ENCODE measurements around the gene PLCL2. TPM values are rescaled to one million over a fixed set of nuclear protein-coding genes. Genes with fewer than 3 reads are reported as not detected.

PLCL2 gene
- total RNA-seq, 1 donor from 2014 or later, result 0.85 TPM

- Mint-ChIP-seq H3K36me3 (ENCODE audit: low read depth) (no peaks in the 10 kb centered on the region), H3K4me3 (ENCODE audit: unreplicated experiment) (no peak overlapping the region), H3K9me3 (ENCODE audit: low read depth) (peaks cover 15% of the 10 kb centered on the region), H3K27ac (ENCODE audit: unreplicated experiment) (no peak overlapping the region), H3K27me3 (ENCODE audit: low read depth) (no peaks in the 10 kb centered on the region), H3K4me1 (ENCODE audit: low read depth) (peaks cover 2% of the 10 kb centered on the region)
- DNase-seq (ENCODE audit: low spot score), result no peak
- TF ChIP-seq CTCF (IDR thresholded peaks at IDR 0.05), result no peak
Observed at GRCh38 chr3:17045705-17046104, 160.9 kb downstream of the PLCL2 start.

GRCh38 chr3:17046623-17047022 is 161.9 kb downstream of the PLCL2 start:
- H3K4me3 Mint-ChIP-seq (ENCODE audit: unreplicated experiment), result no peak overlapping the region
- no peaks in the 10 kb centered on the region for H3K36me3 Mint-ChIP-seq (ENCODE audit: low read depth)
- no peak for DNase-seq (ENCODE audit: low spot score)
- H3K4me1 Mint-ChIP-seq (ENCODE audit: low read depth), result no peaks in the 10 kb centered on the region
- TF ChIP-seq CTCF (IDR thresholded peaks at IDR 0.05), result no peak
- no peaks in the 10 kb centered on the region for H3K27me3 Mint-ChIP-seq (ENCODE audit: low read depth)
- no peak overlapping the region for H3K27ac Mint-ChIP-seq (ENCODE audit: unreplicated experiment)
- H3K9me3 Mint-ChIP-seq (ENCODE audit: low read depth), result peaks cover 17% of the 10 kb centered on the region

- no peak for TF ChIP-seq CTCF (IDR thresholded peaks at IDR 0.05)
- no peaks in the 10 kb centered on the region for H3K36me3 Mint-ChIP-seq (ENCODE audit: low read depth)
- no peak overlapping the region for H3K4me3 Mint-ChIP-seq (ENCODE audit: unreplicated experiment)
- no peaks in the 10 kb centered on the region for H3K4me1 Mint-ChIP-seq (ENCODE audit: low read depth)
- H3K27me3 Mint-ChIP-seq (ENCODE audit: low read depth), result no peaks in the 10 kb centered on the region
- peaks cover 17% of the 10 kb centered on the region for H3K9me3 Mint-ChIP-seq (ENCODE audit: low read depth)
- H3K27ac Mint-ChIP-seq (ENCODE audit: unreplicated experiment), result no peak overlapping the region
- no peak for DNase-seq (ENCODE audit: low spot score)
Observed at GRCh38 chr3:17047162-17047561, 162.4 kb downstream of the PLCL2 start.

GRCh38 chr3:17047894-17048293 is 163.1 kb downstream of the PLCL2 start:
- no peak overlapping the region for H3K4me3 Mint-ChIP-seq (ENCODE audit: unreplicated experiment)
- DNase-seq (ENCODE audit: low spot score), result no peak

GRCh38 chr3:17050071-17050470 is 165.3 kb downstream of the PLCL2 start:
- TF ChIP-seq CTCF (IDR thresholded peaks at IDR 0.05), result no peak
- DNase-seq (ENCODE audit: low spot score), result no peak
- peaks cover 30% of the 10 kb centered on the region for H3K9me3 Mint-ChIP-seq (ENCODE audit: low read depth)

More at GRCh38 chr3:17047894-17048293, 163.1 kb downstream of the PLCL2 start:
- Mint-ChIP-seq H3K27ac (ENCODE audit: unreplicated experiment) (no peak overlapping the region), H3K27me3 (ENCODE audit: low read depth) (no peaks in the 10 kb centered on the region), H3K36me3 (ENCODE audit: low read depth) (no peaks in the 10 kb centered on the region), H3K9me3 (ENCODE audit: low read depth) (peaks cover 17% of the 10 kb centered on the region), H3K4me1 (ENCODE audit: low read depth) (no peaks in the 10 kb centered on the region)
- TF ChIP-seq CTCF (IDR thresholded peaks at IDR 0.05), result no peak

More at GRCh38 chr3:17050071-17050470, 165.3 kb downstream of the PLCL2 start:
- Mint-ChIP-seq H3K27me3 (ENCODE audit: low read depth) (no peaks in the 10 kb centered on the region), H3K27ac (ENCODE audit: unreplicated experiment) (no peak overlapping the region), H3K4me1 (ENCODE audit: low read depth) (peaks cover 4% of the 10 kb centered on the region), H3K36me3 (ENCODE audit: low read depth) (no peaks in the 10 kb centered on the region), H3K4me3 (ENCODE audit: unreplicated experiment) (no peak overlapping the region)
